ENCODE measurements around the gene ZNF837. TPM values are rescaled to one million over a fixed set of nuclear protein-coding genes. Genes with fewer than 3 reads are reported as not detected.

Gene ZNF837
- total RNA-seq, 1 donor from 2014 or later, result 1.4 TPM

GRCh38 chr19:58401840-58402421 lies 21.1 kb upstream of the ZNF837 start:
- H3K4me3 Mint-ChIP-seq, result peak overlapping the region; percentile 97
- H3F3A ChIP-seq (ENCODE audit: low read depth), result peaks cover 20% of the 10 kb centered on the region
- H3K4me1 Mint-ChIP-seq, result peaks cover 25% of the 10 kb centered on the region
- TF ChIP-seq CTCF (IDR thresholded peaks at IDR 0.05) (no peak), EZH2phosphoT487 (IDR thresholded peaks at IDR 0.05) (no peak), EZH2 (IDR thresholded peaks at IDR 0.05) (no peak)
- peaks cover 8% of the 10 kb centered on the region for H3K27me3 ChIP-seq
- no peaks in the 10 kb centered on the region for H3K27me3 Mint-ChIP-seq (ENCODE audit: insufficient read depth, low read depth)
- H3K9me3 Mint-ChIP-seq, result peaks cover 13% of the 10 kb centered on the region
- H3K9me3 ChIP-seq (ENCODE audit: low read depth), result no peaks in the 10 kb centered on the region
- no peak overlapping the region for H3K27ac ChIP-seq
- no peaks in the 10 kb centered on the region for H4K20me1 ChIP-seq (ENCODE audit: low read depth)
- H3K4me2 ChIP-seq, result peak overlapping the region; percentile 71
- peaks cover 13% of the 10 kb centered on the region for H3K79me2 ChIP-seq (ENCODE audit: low read depth)
- peak overlapping the region; percentile 56 for H3K9ac ChIP-seq
- H3K36me3 ChIP-seq, result no peaks in the 10 kb centered on the region
- H3K4me1 ChIP-seq, result peaks cover 3% of the 10 kb centered on the region
- peak overlapping the region; percentile 68 for H3K4me3 ChIP-seq
- no peak for DNase-seq (ENCODE audit: low spot score)
- peaks cover 17% of the 10 kb centered on the region for H3K36me3 Mint-ChIP-seq
- no peak overlapping the region for H2AFZ ChIP-seq (replicated peaks)
- H3K27ac Mint-ChIP-seq, result no peak overlapping the region

- Mint-ChIP-seq H3K27me3 (ENCODE audit: insufficient read depth, low read depth) (no peaks in the 10 kb centered on the region), H3K27ac (peak overlapping the region; percentile 90), H3K9me3 (peaks cover 7% of the 10 kb centered on the region), H3K4me1 (peaks cover 17% of the 10 kb centered on the region), H3K4me3 (peak overlapping the region; percentile 97), H3K36me3 (peaks cover 11% of the 10 kb centered on the region)
- H2AFZ ChIP-seq (replicated peaks), result no peak overlapping the region
- peaks cover 3% of the 10 kb centered on the region for H3K4me1 ChIP-seq
- no peak overlapping the region for H3K27ac ChIP-seq
- peak overlapping the region; percentile 56 for H3K9ac ChIP-seq
- no peaks in the 10 kb centered on the region for H3K9me3 ChIP-seq (ENCODE audit: low read depth)
- H3K4me3 ChIP-seq, result peak overlapping the region; percentile 68
- H3K4me2 ChIP-seq, result peak overlapping the region; percentile 81
- H3K27me3 ChIP-seq, result peaks cover 16% of the 10 kb centered on the region
- no peak for TF ChIP-seq EZH2 (IDR thresholded peaks at IDR 0.05)
- no peak for TF ChIP-seq EZH2phosphoT487 (IDR thresholded peaks at IDR 0.05)
- no peak for TF ChIP-seq CTCF (IDR thresholded peaks at IDR 0.05)
- no peaks in the 10 kb centered on the region for H3K36me3 ChIP-seq
- peak; percentile 100 for DNase-seq (ENCODE audit: low spot score)
- H3K79me2 ChIP-seq (ENCODE audit: low read depth), result peaks cover 13% of the 10 kb centered on the region
- H3F3A ChIP-seq (ENCODE audit: low read depth), result peaks cover 13% of the 10 kb centered on the region
- H4K20me1 ChIP-seq (ENCODE audit: low read depth), result no peaks in the 10 kb centered on the region
Observed at GRCh38 chr19:58400916-58401839, 20.3 kb upstream of the ZNF837 start.

GRCh38 chr19:58400316-58400915 lies 19.6 kb upstream of the ZNF837 start:
- peaks cover 7% of the 10 kb centered on the region for H3K9me3 Mint-ChIP-seq
- H3K36me3 ChIP-seq, result no peaks in the 10 kb centered on the region
- H3K27ac ChIP-seq, result no peak overlapping the region

More at GRCh38 chr19:58400316-58400915, 19.6 kb upstream of the ZNF837 start:
- Histone ChIP-seq H3K9me3 (ENCODE audit: low read depth) (no peaks in the 10 kb centered on the region), H2AFZ (replicated peaks) (no peak overlapping the region), H4K20me1 (ENCODE audit: low read depth) (no peaks in the 10 kb centered on the region), H3K4me2 (peak overlapping the region; percentile 81), H3K9ac (no peak overlapping the region), H3K79me2 (ENCODE audit: low read depth) (peaks cover 13% of the 10 kb centered on the region), H3K4me3 (peak overlapping the region; percentile 68), H3K27me3 (peaks cover 23% of the 10 kb centered on the region), H3K4me1 (peaks cover 3% of the 10 kb centered on the region), H3F3A (ENCODE audit: low read depth) (peaks cover 13% of the 10 kb centered on the region)
- Mint-ChIP-seq H3K4me3 (peak overlapping the region; percentile 97), H3K27ac (peak overlapping the region; percentile 90), H3K36me3 (peaks cover 13% of the 10 kb centered on the region), H3K4me1 (peaks cover 17% of the 10 kb centered on the region), H3K27me3 (ENCODE audit: insufficient read depth, low read depth) (no peaks in the 10 kb centered on the region)
- TF ChIP-seq EZH2 (IDR thresholded peaks at IDR 0.05) (no peak), EZH2phosphoT487 (IDR thresholded peaks at IDR 0.05) (no peak)
- no peak for DNase-seq (ENCODE audit: low spot score)
